DOHH2 (cell line): ENCODE data around the gene SSH2.

Experiments
- H3F3A ChIP-seq: fragments of 200-600 bp; sonication (generic), shearing (Covaris generic); 2 replicates; pipeline ENCODE4 v1.6.0; 2016; ENCODE audit warnings: antibody characterized with exemption, mild to moderate bottlenecking; ENCODE audit not compliant: control insufficient read depth, insufficient read depth
- H3K27ac ChIP-seq: fragments of 200-600 bp; sonication (generic); 2 replicates; pipeline ENCODE4 v1.5.1; 2014; ENCODE audit warnings: low read depth, mild to moderate bottlenecking, low read length, moderate library complexity
- H3K27me3 ChIP-seq: fragments of 200-600 bp; sonication (generic); 2 replicates; pipeline ENCODE4 v1.6.1; 2014; ENCODE audit warnings: mild to moderate bottlenecking, low read length, mixed read lengths; ENCODE audit not compliant: control insufficient read depth
- H3K36me3 ChIP-seq: fragments of 200-600 bp; sonication (generic); 2 replicates; pipeline ENCODE4 v1.6.1; 2014; ENCODE audit warnings: mild to moderate bottlenecking, low read length, moderate library complexity, mixed read lengths; ENCODE audit not compliant: control insufficient read depth
- H3K4me1 ChIP-seq: fragments of 200-600 bp; sonication (generic); 2 replicates; pipeline ENCODE4 v1.6.1; 2014; ENCODE audit warnings: mild to moderate bottlenecking, low read length, mixed read lengths; ENCODE audit not compliant: control insufficient read depth
- H3K4me2 ChIP-seq: fragments of 200-600 bp; sonication (generic); 2 replicates; pipeline ENCODE4 v1.6.0; 2014; ENCODE audit warnings: mild to moderate bottlenecking, low read length, moderate library complexity
- H3K4me3 ChIP-seq: fragments of 200-600 bp; sonication (generic); 2 replicates; pipeline ENCODE4 v1.5.1; 2014; ENCODE audit warnings: mild to moderate bottlenecking, low read length, mixed read lengths
- H3K79me2 ChIP-seq: fragments of 200-600 bp; sonication (generic); 2 replicates; pipeline ENCODE4 v1.6.1; 2014; ENCODE audit warnings: mild to moderate bottlenecking, low read length, mixed read lengths; ENCODE audit not compliant: control insufficient read depth
- H3K9me2 ChIP-seq: fragments of 200-600 bp; sonication (generic); replicated peaks from 2 replicates; pipeline ENCODE4 v1.6.1; 2014; ENCODE audit warnings: mild to moderate bottlenecking, low read length, mixed read lengths; ENCODE audit not compliant: control insufficient read depth
- H3K9me3 ChIP-seq: fragments of 200-600 bp; sonication (generic); 2 replicates; pipeline ENCODE4 v1.6.1; 2014; ENCODE audit warnings: antibody characterized with exemption, low read length, mixed read lengths; ENCODE audit not compliant: control insufficient read depth, insufficient read depth
- H4K20me1 ChIP-seq: fragments of 200-600 bp; sonication (generic); 2 replicates; pipeline ENCODE4 v1.6.0; 2014; ENCODE audit warnings: low read depth, mild to moderate bottlenecking, antibody characterized with exemption, low read length, moderate library complexity; ENCODE audit not compliant: control insufficient read depth, insufficient read depth
- EZH2phosphoT487 ChIP-seq: fragments of 200-600 bp; sonication (generic); IDR thresholded peaks from 2 replicates; pipeline ENCODE4 v1.6.1; 2017; ENCODE audit warnings: borderline replicate concordance, mild to moderate bottlenecking, antibody characterized with exemption, low read length, moderate library complexity, mixed read lengths
- TF ChIP-seq, protein P1 (sequence below): fragments of 200-600 bp; sonication (generic); IDR thresholded peaks from one replicate; pipeline ENCODE4 v1.5.1; 2014; ENCODE audit warnings: antibody characterized with exemption, mild to moderate bottlenecking, low read depth, low read length; ENCODE audit not compliant: poor library complexity, severe bottlenecking

Gene SSH2

GRCh38 chr17:29972277-29972676 is 42.2 kb upstream of the SSH2 start:
- peaks cover 4% of the 10 kb centered on the region; the same call in 1 of the 2 replicates for H3K27me3 ChIP-seq
- no peak overlapping the region for H3K4me3 ChIP-seq
- no peak overlapping the region for H3K27ac ChIP-seq
- no peaks in the 10 kb centered on the region for H4K20me1 ChIP-seq
- no peaks in the 10 kb centered on the region for H3F3A ChIP-seq
- TF ChIP-seq, protein P1, sequence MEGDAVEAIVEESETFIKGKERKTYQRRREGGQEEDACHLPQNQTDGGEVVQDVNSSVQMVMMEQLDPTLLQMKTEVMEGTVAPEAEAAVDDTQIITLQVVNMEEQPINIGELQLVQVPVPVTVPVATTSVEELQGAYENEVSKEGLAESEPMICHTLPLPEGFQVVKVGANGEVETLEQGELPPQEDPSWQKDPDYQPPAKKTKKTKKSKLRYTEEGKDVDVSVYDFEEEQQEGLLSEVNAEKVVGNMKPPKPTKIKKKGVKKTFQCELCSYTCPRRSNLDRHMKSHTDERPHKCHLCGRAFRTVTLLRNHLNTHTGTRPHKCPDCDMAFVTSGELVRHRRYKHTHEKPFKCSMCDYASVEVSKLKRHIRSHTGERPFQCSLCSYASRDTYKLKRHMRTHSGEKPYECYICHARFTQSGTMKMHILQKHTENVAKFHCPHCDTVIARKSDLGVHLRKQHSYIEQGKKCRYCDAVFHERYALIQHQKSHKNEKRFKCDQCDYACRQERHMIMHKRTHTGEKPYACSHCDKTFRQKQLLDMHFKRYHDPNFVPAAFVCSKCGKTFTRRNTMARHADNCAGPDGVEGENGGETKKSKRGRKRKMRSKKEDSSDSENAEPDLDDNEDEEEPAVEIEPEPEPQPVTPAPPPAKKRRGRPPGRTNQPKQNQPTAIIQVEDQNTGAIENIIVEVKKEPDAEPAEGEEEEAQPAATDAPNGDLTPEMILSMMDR, result no peak
- no peak for TF ChIP-seq EZH2phosphoT487
- no peaks in the 10 kb centered on the region for H3K36me3 ChIP-seq
- H3K79me2 ChIP-seq, result no peaks in the 10 kb centered on the region
- no peaks in the 10 kb centered on the region for H3K4me1 ChIP-seq
- no peaks in the 10 kb centered on the region for H3K9me3 ChIP-seq
- no peak overlapping the region for H3K4me2 ChIP-seq
- no peaks in the 10 kb centered on the region for H3K9me2 ChIP-seq

- Histone ChIP-seq H3K36me3 (no peaks in the 10 kb centered on the region), H3K9me2 (no peaks in the 10 kb centered on the region), H4K20me1 (no peaks in the 10 kb centered on the region), H3K9me3 (no peaks in the 10 kb centered on the region), H3K79me2 (no peaks in the 10 kb centered on the region), H3K27ac (no peak overlapping the region), H3K4me2 (no peak overlapping the region), H3K27me3 (no peaks in the 10 kb centered on the region), H3K4me1 (no peaks in the 10 kb centered on the region), H3K4me3 (no peak overlapping the region), H3F3A (no peaks in the 10 kb centered on the region)
- no peak for TF ChIP-seq EZH2phosphoT487
- TF ChIP-seq, protein P1, result no peak
These were observed 38.2 kb upstream of the SSH2 start for GRCh38 chr17:29968271-29968670.

DNA sequence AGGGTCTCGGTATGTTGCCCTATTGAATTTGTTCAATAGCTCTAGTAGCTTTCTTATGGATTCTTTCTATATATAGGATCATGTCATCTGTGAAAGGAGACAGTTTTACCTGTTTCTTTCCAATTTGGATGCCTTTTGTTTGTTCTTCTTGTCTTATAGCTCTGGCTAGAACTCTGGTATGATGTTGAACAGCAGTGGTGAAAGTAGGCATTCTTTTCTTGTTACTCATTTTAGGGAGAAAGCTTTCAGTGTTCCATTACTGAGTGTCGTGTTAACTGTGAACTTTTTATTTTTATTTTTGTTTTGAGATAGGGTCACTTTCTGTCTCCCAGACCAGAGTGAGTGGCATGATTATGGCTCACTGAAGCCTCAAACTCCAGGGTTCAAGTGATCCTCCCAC is 32.6 kb upstream of the SSH2 start:
- Histone ChIP-seq H3K36me3 (no peaks in the 10 kb centered on the region), H3K27ac (no peak overlapping the region)
- TF ChIP-seq, protein P1, result no peak
- no peak for TF ChIP-seq EZH2phosphoT487

More for the DNA sequence above, 32.6 kb upstream of the SSH2 start:
- Histone ChIP-seq H3K27me3 (no peaks in the 10 kb centered on the region), H3K4me3 (no peak overlapping the region), H3K4me1 (no peaks in the 10 kb centered on the region), H3K4me2 (no peak overlapping the region), H3F3A (no peaks in the 10 kb centered on the region), H3K9me2 (no peaks in the 10 kb centered on the region), H4K20me1 (no peaks in the 10 kb centered on the region), H3K79me2 (no peaks in the 10 kb centered on the region), H3K9me3 (no peaks in the 10 kb centered on the region)
